Heart right ventricle (tissue), 16 donors: ENCODE data around the gene OSBP. TPM values are rescaled to one million over a fixed set of nuclear protein-coding genes. Genes with fewer than 3 reads are reported as not detected.
"Not testable (repeated sequence)": the region's sequence is repeated elsewhere in the genome, so short reads cannot be mapped to it uniquely, and the experiment has no call there.

Experiments used
- ATAC-seq, 8 donors: fragments of 200-7000 bp; cut with Tn5 transposase; one replicate each; pipeline ENCODE4 v1.9.1; 2020; ENCODE audit warnings: mild to moderate bottlenecking in 8 of 8, moderate library complexity in 8 of 8, moderate number of reproducible peaks in 1 of 8
- DNase-seq, 2 donors: peaks; one replicate each; pipeline ENCODE4 v3.0.0-alpha.2; 2020
- H3K27ac ChIP-seq, 10 donors: fragments of 200-600 bp; sonication (generic) in 2 of 10; one replicate each; pipeline versions ENCODE4 v1.5.0 to v1.8.0; 2020 to 2022; ENCODE audit warnings: mild to moderate bottlenecking in 3 of 10
- H3K27me3 ChIP-seq, 7 donors: fragments of 200-600 bp; one replicate each; pipeline ENCODE4 v1.8.0; 2021 to 2022; ENCODE audit warnings: mild to moderate bottlenecking in 2 of 7
- H3K36me3 ChIP-seq, 9 donors: fragments of 200-600 bp; sonication (generic) in 1 of 9; one replicate each; pipeline versions ENCODE4 v1.5.0 to v1.8.0; 2020 to 2022; ENCODE audit warnings: mild to moderate bottlenecking in 2 of 9
- H3K4me1 ChIP-seq, 9 donors: fragments of 200-600 bp; sonication (generic) in 1 of 9; one replicate each; pipeline versions ENCODE4 v1.5.0 to v1.8.0; 2020 to 2022; ENCODE audit warnings: mild to moderate bottlenecking in 4 of 9
- H3K4me3 ChIP-seq, 10 donors: fragments of 200-600 bp; sonication (generic) in 2 of 10; one replicate each; pipeline versions ENCODE4 v1.5.0 to v1.8.0; 2020 to 2022; ENCODE audit warnings: mild to moderate bottlenecking in 7 of 10, moderate library complexity in 2 of 10
- H3K9me3 ChIP-seq, 11 donors: fragments of 200-600 bp in 10 of 11; sonication (generic) in 2 of 11; one replicate each; pipeline versions ENCODE4 v1.5.0 to v1.8.0; 2013 to 2022; ENCODE audit warnings: mild to moderate bottlenecking in 2 of 11, control low read depth in 1 of 11, moderate library complexity in 1 of 11
- CTCF ChIP-seq, 9 donors: fragments of 200-600 bp; sonication (generic) in 2 of 9; IDR thresholded peaks; one replicate each; pipeline versions ENCODE4 v1.5.0 to v1.8.0; 2021 to 2022; ENCODE audit warnings: antibody characterized with exemption in 9 of 9, mild to moderate bottlenecking in 5 of 9, moderate library complexity in 1 of 9
- WGBS, 2 donors: extraction: QIAGEN DNeasy Blood & Tissue Kit; methylation state at CpG; one replicate each; pipeline ENCODE4 v1.1.7; 2013; ENCODE audit warnings: inconsistent platforms in 1 of 2; 5-methylcytosine and 5-hydroxymethylcytosine counted together
- intact Hi-C, 10 donors: fragments of 100-400 bp; cut with DNase I; formaldehyde crosslinking; loops; one replicate each; pipeline versions ENCODE4 v1.11.1 to v1.14.2; 2022
- polyA plus RNA-seq, 2 donors: library from polyadenylated mRNA; stranded (reverse); fragments of 200-250 nt; gene quantifications; one replicate each; pipeline ENCODE4 v1.2.3, GENCODE V29; 2013
- total RNA-seq, 10 donors: library from RNA; stranded (reverse); fragmentation: NEBNext Ultra II Directional in 3 of 10; extraction: Animal tissue kit (Norgen Biotek cat#: 25700) in 3 of 10; gene quantifications; one replicate each; pipeline versions ENCODE4 v1.2.1 to v1.2.4, GENCODE V29; 2021 to 2023
- donor health status: Arrhythmogenic right ventricular cardiomyopathy.
- donor health status: ischemic (EF 13 %, LVEDD 7.1; RV severe dilation, severe dysfunction).
- donor health status: healthy with polysubstance abuse.
- donor health status: DM: no; HTN: yes; CAD: no.
- donor health status: DM: no; HTN: no; CAD: no.
- donor health status: ischemic (EF 25% LVEDD 6.9; RV normal size, moderate dysfunction).
- donor health status: ischemic (EF 25% LVEDD 5.7; RV mildly dilated, moderate dysfunction).
- donor health status: healthy.
- donor health status: DM: yes; HTN: yes; CAD: no.
- donor health status: Ischemic cardiomyopathy.
- donor health status: ischemic (EF 35%, LVEDD 5.7; RV mildly dilated, moderate dysfunction).
- donor health status: nonischemic (EF 11% LVEDD 7.7; RV severe dilation, severe dysfunction).
- donor health status: DM: yes; HTN: yes; CAD: no.
- donor health status: PGD.
- donor health status: ischemic (EF 29% LVEDD 5.4; RV normal size, mild dysfunction).
- donor health status: nonischemic (EF 23%, LVEDD 6.1; RV moderate dilation, normal function).

Gene OSBP
- total and polyA plus RNA-seq, 12 donors: 11.2 to 46.8 (median 39.0) TPM

- DNase-seq (no peak), ATAC-seq (no peak)
- peak overlapping the region in 1 of 10 donors; percentile 8 for H3K27ac ChIP-seq
- H3K4me1 ChIP-seq: peaks cover 0 to 18% (median 7%) of the 10 kb centered on the region in 9 donors
- no peaks in the 10 kb centered on the region for H3K9me3 ChIP-seq
- TF ChIP-seq CTCF (IDR thresholded peaks at IDR 0.05): no peak
- no peaks in the 10 kb centered on the region for H3K36me3 ChIP-seq
- intact Hi-C loops: loop anchor here in 3 of 10 donors (5.0 to 10.0 kb wide), 3 partner anchors 127 to 260 kb away; no protein-coding TSS in a partner anchor
- 45 to 58% methylated on average over 3 of the region's 3 CpGs for WGBS, 2 donors
- H3K27me3 ChIP-seq: no peaks in the 10 kb centered on the region
- no peak overlapping the region for H3K4me3 ChIP-seq
These were observed 70.8 kb downstream of the OSBP start for GRCh38 chr11:59544869-59545178.

- H3K9me3 ChIP-seq, DNase-seq, H3K36me3 ChIP-seq, H3K4me3 ChIP-seq, ATAC-seq, H3K27me3 ChIP-seq, H3K27ac ChIP-seq: not testable (repeated sequence)
- intact Hi-C loops: loop anchor here in 2 of 10 donors (10.0 kb wide), 2 partner anchors 131 to 261 kb away; no protein-coding TSS in a partner anchor
- peaks cover 0 to 12% (median 6%) of the 10 kb centered on the region in 9 donors for H3K4me1 ChIP-seq
- WGBS, 2 donors: 85 to 90% methylated on average over 3 of the region's 3 CpGs
These were observed 71.9 kb downstream of the OSBP start for GRCh38 chr11:59543713-59544112.

DNA sequence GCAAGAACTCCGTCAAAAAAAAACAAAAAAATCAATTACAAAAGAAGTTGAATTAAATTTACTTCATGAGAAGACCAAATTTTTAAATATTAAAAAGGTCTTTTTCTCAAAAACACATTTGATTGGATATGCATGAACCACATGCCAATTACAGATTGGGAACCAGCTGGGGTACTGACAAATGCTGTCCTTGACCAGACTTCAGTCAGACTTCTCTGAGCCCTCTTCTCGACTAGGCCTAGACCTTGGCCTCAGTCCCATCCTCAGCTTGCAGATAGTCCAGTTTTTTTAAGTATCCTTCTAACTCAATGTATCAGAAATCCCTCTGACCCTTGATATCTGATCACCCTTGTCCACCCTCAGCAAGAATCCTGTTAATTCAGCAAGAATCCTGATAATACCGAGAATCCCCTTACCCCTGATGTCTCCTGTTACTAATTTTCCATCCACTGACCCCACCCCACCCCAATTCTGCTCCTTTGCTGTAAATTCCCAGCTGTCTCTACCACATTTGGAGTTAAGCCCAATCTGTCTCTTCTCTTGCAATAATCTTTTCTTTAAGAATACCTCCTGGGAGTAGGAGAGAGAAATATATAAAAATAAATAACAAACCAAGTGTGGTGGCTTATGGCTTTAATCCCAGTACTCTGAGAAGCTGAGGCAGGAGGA, 73.3 kb downstream of the OSBP start:
- intact Hi-C loops: loop anchor here in 2 of 10 donors (10.0 kb wide), 2 partner anchors 133 to 263 kb away; no protein-coding TSS in a partner anchor
- no peak for TF ChIP-seq CTCF (IDR thresholded peaks at IDR 0.05)
- DNase-seq (no peak), ATAC-seq (no peak)
- Histone ChIP-seq H3K9me3 (no peaks in the 10 kb centered on the region), H3K36me3 (no peaks in the 10 kb centered on the region), H3K4me3 (no peak overlapping the region), H3K27ac (no peak overlapping the region), H3K27me3 (no peaks in the 10 kb centered on the region), H3K4me1 (peaks cover 0 to 8% (median 0%) of the 10 kb centered on the region in 9 donors)
- 62 to 72% methylated on average over 3 of the region's 3 CpGs for WGBS, 2 donors

DNA sequence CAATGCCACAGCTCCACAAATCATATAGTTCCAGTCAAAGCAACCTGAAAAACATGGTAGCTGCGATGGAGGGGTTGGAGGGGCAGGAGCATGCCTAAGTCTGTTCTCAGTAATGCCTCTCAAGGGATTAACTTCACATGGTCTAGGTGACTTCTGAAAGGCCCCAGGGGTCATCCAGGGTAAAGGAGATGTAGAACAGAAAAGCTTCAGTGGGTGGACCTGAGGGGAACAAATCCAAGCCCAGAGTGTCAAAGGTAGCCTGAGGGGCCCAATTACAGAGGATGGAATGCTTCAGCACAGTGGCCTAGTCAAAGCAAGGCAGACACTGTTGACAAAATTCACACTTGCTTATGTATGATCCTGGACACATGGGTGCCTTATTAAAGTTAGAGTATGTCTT, 80.9 kb downstream of the OSBP start:
- DNase-seq: no peak
- H3K27me3 ChIP-seq: no peaks in the 10 kb centered on the region
- H3K36me3 ChIP-seq: no peaks in the 10 kb centered on the region
- 96 to 100% methylated on average over 1 of the region's 1 CpG for WGBS, 2 donors
- no peak for TF ChIP-seq CTCF (IDR thresholded peaks at IDR 0.05)
- no peak overlapping the region for H3K4me3 ChIP-seq
- peaks cover 0 to 13% (median 7%) of the 10 kb centered on the region in 9 donors for H3K4me1 ChIP-seq
- intact Hi-C loops: loop anchor here in 8 of 10 donors (5.0 to 10.0 kb wide), 6 partner anchors 133 to 270 kb away; partner anchors contain the start of gene PATL1 (in 1 of the 8)
- H3K27ac ChIP-seq: no peak overlapping the region
- H3K9me3 ChIP-seq: no peaks in the 10 kb centered on the region
- no peak for ATAC-seq

DNA sequence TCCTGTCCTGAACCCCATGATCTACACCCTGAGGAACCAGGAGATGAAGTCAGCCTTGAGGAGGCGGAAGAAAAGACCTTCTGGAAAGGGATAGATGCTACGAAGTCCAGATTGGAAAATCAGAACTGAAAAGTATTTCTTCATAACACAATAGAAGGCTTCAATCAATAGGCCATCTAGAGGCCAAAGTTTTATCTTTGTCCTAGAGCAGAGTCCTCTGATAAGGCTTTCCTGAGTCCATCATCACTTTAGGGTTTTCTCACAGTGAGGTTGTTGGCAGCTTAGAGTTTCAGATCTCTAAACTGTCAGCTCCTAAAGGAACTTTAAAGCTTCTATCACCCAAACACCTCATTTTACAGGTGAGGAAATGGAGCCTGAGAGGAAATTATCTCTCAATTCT, 83.0 kb downstream of the OSBP start:
- Histone ChIP-seq H3K36me3 (no peaks in the 10 kb centered on the region), H3K4me3 (no peak overlapping the region), H3K27me3 (no peaks in the 10 kb centered on the region), H3K27ac (no peak overlapping the region), H3K9me3 (no peaks in the 10 kb centered on the region), H3K4me1 (peaks cover 0 to 9% (median 6%) of the 10 kb centered on the region in 9 donors)
- no peak for TF ChIP-seq CTCF (IDR thresholded peaks at IDR 0.05)
- ATAC-seq: no peak
- intact Hi-C loops: loop anchor here in 5 of 10 donors (10.0 kb wide), 2 partner anchors 152 to 272 kb away; no protein-coding TSS in a partner anchor
- no peak for DNase-seq
- WGBS, 2 donors: 73 to 77% methylated on average over 2 of the region's 2 CpGs
